CD4-positive, alpha-beta T cell treated with Interleukin-15 for 4 hours (primary cell): ENCODE data around the gene TYSND1.
A peak's percentile ranks its signal among the peaks of the same experiment; 100 is the strongest.
"Not testable (repeated sequence)": the region's sequence is repeated elsewhere in the genome, so short reads cannot be mapped to it uniquely, and the experiment has no call there.

Experiments
- DNase-seq: peaks from one replicate; pipeline ENCODE4 v3.0.0-alpha.2; 2020; ENCODE audit warnings: low spot score

The TYSND1 gene

GRCh38 chr10:70109064-70109729 lies 37.3 kb downstream of the TYSND1 start:
- DNase-seq: no peak

- no peak for DNase-seq
Measured at GRCh38 chr10:70106958-70107791, 39.3 kb downstream of the TYSND1 start.

GRCh38 chr10:70101668-70102067 lies 44.8 kb downstream of the TYSND1 start:
- no peak for DNase-seq

GRCh38 chr10:70101068-70101562 lies 45.4 kb downstream of the TYSND1 start:
- DNase-seq: not testable (repeated sequence)

GRCh38 chr10:70098271-70098670 lies 48.2 kb downstream of the TYSND1 start:
- no peak for DNase-seq

- no peak for DNase-seq
Measured at GRCh38 chr10:70097459-70097858, 49.0 kb downstream of the TYSND1 start.

GRCh38 chr10:70096705-70097420 lies 49.6 kb downstream of the TYSND1 start:
- DNase-seq: no peak

- DNase-seq: no peak
Measured at GRCh38 chr10:70096016-70096704, 50.3 kb downstream of the TYSND1 start.

- DNase-seq: no peak
Measured at GRCh38 chr10:70094250-70094649, 52.2 kb downstream of the TYSND1 start.

- peak; percentile 49 for DNase-seq
Measured at GRCh38 chr10:70093335-70093944, 53.1 kb downstream of the TYSND1 start.

GRCh38 chr10:70092389-70092718 lies 54.1 kb downstream of the TYSND1 start:
- DNase-seq: no peak

- DNase-seq: no peak
Measured at GRCh38 chr10:70090951-70091350, 55.5 kb downstream of the TYSND1 start.

GRCh38 chr10:70090013-70090412 lies 56.5 kb downstream of the TYSND1 start:
- no peak for DNase-seq

GRCh38 chr10:70088308-70088698 lies 58.2 kb downstream of the TYSND1 start:
- no peak for DNase-seq
